Astrocyte of the hippocampus (primary cell): ENCODE results near the gene PTOV1.

ENCODE experiments used
- DNase-seq: peaks from one replicate; pipeline ENCODE4 v3.0.0; 2011; ENCODE audit warnings: low read depth, low spot score

PTOV1 gene

DNA sequence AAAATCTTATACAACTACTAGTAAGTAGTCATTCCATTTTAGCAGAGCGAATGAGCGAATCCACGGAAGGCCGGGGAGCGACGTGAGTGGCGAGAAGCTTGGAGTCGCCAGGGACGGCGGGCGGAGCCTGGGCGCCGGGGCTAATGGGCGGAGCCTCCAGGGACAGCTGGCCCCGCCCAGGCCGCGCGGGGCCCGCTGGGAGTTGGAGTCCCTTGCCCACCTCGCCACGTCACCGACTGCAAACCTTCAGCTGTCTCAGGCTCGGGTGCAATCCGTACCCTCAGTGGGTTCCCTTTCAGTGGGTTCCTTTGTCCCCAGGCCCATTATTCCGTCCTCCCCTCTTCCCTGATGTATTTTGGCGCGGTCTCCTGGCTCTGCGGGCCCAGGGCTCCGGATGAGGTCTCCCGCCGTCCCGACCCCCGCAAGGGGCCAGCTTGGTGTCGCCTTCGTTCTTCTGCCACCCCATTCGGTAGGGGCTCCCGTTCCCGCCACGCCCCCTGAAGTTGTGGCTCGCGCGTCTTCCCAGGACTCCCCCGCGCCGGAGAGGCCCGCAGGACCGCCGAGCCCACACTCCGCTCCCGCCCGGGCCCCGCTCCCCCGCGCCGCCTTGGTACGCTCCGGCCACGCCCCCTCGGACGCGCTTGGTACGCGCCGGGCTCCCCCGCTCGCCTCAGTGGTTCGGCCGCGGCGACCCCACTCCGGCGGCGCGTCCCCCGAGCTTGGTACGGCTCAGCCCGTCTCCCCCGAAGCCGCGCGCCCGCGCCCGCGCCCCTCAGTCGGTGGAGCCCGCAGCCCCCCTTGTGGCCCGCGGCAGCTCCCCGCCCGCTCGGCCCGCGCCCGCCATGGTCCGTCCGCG is at the start of gene PTOV1:
PTOV1 (plus strand) TSS at position 673 of the 856 bp plus-strand sequence.
- DNase-seq, result peak; percentile 96

DNA sequence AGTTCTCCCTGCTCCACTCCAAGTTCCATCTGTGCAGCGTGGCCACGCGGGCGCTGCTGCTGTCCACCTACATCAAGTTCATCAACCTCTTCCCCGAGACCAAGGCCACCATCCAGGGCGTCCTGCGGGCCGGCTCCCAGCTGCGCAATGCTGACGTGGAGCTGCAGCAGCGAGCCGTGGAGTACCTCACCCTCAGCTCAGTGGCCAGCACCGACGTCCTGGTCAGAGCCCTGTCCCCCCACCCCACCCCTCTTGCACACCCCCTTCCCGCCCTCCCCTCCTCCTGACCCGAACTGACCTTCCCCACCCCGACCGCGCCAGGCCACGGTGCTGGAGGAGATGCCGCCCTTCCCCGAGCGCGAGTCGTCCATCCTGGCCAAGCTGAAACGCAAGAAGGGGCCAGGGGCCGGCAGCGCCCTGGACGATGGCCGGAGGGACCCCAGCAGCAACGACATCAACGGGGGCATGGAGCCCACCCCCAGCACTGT is 49.5 kb upstream of the PTOV1 start:
- no peak for DNase-seq

DNA sequence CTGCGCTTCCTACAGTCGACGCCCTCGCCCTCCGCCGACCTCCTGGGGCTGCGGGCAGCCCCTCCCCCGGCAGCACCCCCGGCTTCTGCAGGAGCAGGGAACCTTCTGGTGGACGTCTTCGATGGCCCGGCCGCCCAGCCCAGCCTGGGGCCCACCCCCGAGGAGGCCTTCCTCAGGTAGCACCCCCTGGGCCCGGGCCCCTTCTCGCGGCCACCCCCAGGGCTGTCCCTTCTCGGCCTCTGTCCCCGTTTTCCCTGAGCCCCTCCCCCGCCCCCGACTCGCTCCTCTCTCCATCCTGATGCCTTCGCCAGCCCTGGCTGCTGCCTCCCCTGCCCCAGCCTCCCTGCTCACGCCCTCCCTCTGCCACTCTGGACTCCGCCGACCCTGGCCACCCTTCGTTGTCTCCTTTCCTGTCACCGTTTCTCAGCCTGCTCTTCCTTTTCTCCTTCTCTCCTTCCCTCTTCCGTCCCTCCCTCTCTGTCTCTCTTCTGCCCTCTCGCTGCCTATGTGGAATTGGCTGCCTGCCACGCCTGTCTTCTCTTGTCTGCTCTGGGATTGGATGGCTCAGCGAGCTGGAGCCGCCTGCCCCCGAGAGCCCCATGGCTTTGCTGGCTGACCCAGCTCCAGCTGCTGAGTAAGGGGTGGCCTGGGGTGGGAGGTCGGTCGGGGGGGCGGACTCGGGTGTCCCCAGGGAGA is 48.8 kb upstream of the PTOV1 start:
- DNase-seq, result peak; percentile 95

DNA sequence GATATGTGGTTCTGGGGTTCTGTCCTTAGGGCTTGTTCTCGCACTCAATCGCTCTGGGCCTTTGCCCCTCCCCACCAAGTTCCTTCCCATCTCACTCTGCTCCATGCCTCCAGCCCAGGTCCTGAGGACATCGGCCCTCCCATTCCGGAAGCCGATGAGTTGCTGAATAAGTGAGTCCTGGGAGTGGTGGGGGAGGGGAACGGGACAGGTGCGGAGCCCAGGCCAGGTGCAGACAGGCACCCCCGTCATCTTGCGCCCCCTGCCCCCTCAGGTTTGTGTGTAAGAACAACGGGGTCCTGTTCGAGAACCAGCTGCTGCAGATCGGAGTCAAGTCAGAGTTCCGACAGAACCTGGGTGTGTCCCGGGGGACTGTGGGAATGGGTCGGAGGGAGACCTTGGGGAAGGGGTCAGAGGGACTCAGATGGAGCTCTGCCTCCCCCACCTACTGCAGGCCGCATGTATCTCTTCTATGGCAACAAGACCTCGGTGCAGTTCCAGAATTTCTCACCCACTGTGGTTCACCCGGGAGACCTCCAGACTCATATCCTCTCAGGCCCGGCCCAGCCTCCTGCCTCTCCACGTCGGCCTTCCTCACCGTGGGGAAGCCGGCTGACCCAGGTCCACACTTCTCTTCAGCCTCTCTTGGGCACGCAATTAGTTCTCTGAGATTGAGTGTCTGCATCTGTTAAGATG is 48.0 kb upstream of the PTOV1 start:
- no peak for DNase-seq

DNA sequence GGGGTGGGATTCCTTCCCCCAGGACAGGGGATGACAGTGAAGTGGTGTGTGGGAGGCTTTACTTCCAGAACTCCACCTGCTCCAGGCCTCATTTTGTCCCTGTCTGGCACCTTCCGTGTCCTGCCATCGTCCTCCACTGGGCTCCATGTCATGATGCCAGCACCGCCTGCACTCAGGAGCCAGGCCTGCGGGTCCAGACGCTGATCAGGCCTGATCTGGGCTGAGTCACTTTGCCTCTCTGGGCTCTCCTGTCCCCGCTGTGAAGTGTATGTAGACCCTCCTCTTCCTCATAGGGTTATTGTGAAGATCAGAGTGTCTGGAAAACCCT is 47.5 kb upstream of the PTOV1 start:
- DNase-seq, result no peak

DNA sequence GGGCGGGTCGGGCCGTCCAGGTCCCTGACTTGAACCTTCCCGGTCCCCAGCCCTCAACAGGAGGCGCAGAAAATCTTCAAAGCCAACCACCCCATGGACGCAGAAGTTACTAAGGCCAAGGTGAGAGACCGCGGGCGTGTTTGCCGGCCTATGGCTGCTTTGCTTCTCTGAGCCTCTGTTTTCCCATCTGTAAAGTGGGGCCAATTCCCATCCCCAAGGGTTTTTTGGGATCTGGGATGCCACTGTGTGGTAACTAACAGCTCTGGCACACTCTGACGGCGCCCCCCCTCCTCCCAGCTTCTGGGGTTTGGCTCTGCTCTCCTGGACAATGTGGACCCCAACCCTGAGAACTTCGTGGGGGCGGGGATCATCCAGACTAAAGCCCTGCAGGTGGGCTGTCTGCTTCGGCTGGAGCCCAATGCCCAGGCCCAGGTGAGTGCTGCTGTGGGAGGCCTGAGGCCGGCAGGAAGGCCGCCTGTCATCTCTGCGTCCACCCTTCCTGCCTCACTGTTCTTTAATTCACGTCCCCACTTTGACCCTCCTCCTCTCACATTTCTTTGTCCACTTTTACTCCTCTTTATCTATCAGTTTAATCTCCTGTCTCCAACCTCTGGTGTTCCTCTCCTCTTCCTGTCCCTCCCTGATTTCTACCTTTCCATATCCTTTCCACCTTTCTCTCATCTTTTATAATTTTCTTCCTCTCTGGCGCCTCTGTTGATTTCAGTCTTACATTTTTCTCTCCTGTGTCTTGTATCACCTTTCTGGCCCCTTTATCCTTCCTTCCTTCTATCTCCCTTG is 44.9 kb upstream of the PTOV1 start:
- no peak for DNase-seq

DNA sequence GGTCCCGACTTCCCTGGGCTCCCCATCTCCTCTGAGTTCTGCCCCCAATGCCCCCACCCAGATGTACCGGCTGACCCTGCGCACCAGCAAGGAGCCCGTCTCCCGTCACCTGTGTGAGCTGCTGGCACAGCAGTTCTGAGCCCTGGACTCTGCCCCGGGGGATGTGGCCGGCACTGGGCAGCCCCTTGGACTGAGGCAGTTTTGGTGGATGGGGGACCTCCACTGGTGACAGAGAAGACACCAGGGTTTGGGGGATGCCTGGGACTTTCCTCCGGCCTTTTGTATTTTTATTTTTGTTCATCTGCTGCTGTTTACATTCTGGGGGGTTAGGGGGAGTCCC is 44.4 kb upstream of the PTOV1 start:
- no peak for DNase-seq

DNA sequence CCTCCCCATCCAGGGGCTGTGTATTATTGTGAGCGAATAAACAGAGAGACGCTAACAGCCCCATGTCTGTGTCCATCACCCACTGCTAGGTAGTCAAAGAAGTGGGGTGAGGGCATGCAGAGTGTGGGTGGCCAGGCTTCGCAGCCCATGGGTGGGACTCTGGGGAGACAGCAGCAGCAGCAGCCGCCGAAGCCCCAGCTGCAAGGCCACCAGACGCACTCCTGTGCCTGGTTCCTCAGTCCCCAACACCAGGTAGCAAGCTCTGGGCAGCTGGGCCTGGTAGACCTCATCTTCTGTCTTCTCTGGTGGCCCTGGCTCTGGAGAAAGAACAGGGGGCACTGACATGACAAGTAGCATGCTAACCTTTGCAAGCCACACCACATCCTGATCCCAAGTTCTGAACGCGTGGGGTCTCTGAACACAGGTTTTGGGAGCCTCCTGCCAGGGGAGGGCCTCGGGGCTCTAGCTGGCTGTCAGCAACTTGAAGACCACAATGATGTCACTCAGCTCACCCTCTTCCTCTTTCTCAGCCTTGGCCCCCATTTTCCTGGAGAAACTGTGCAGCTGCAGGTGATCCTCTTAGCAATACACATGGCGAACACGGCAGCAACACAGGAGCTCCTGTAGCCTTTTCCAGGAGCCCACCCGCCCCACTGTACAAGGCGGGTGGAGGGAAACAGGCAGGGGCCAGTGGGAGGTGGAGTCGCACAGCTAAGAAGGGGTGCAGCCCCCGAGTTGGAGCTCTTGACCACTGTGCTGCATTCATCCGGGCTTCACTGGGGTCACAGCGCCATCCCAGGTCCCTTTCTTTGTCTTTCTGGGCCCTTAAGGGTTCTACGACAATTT is 43.7 kb upstream of the PTOV1 start:
- DNase-seq, result no peak

DNA sequence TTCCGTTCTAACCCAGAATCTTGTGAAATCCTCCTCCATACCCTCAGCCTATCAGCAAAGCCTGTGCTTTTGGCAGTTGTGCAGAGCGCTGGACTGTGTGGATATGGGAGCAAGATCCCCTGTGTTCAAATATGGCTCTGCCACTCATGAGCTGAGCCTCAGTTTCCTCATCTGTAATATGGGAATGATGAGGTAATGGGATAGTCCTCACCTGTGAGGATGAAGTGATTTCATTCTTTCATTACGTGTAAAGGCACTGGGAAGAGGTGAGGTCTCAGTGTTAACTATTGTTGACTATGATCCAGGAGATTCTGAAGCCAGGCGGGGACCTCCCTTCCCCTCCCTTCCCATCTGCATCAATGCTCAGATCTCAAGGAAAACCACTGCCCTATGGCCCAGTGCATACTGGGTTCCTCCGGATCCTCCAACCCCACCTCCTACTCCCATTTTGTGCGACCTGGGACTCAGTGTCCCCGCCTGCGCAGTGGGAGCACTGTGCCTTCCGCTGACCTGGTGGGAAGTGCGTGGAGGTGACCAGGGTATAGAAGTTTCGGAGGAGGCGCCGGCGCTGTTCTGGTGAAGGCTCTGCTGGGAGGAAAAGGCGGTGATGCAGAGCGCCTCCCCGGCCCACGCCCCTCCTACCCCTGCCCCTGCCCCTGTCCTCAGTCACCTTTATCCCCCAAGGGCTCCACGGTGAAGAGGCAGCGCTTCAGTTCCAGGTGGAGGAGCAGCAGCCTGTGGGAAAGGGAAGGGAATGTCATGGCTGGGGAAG is 42.9 kb upstream of the PTOV1 start:
- DNase-seq, result no peak

DNA sequence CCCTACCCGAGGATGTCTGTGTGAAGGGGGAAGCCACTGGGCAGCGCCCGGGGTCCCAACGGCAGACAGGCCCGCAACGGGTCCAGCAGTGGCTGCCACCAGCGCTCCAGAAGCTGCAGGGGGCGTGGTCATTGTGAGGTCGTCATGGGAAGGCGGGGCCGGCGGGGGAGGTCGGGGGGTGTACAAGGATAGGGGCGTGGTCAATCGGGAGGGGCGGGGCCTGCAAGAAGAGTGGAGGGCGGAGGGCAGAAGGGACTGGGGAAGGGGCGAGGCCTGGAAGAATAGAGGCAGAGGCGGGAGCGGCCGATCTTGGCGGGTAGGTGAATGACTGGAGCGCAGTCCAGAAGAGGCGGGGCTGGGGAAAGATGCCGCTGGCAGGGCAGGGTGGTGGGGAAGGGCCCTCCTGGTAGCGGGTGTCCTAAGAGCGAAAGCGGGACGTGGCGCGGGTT is 42.2 kb upstream of the PTOV1 start:
- peak; percentile 94 for DNase-seq

DNA sequence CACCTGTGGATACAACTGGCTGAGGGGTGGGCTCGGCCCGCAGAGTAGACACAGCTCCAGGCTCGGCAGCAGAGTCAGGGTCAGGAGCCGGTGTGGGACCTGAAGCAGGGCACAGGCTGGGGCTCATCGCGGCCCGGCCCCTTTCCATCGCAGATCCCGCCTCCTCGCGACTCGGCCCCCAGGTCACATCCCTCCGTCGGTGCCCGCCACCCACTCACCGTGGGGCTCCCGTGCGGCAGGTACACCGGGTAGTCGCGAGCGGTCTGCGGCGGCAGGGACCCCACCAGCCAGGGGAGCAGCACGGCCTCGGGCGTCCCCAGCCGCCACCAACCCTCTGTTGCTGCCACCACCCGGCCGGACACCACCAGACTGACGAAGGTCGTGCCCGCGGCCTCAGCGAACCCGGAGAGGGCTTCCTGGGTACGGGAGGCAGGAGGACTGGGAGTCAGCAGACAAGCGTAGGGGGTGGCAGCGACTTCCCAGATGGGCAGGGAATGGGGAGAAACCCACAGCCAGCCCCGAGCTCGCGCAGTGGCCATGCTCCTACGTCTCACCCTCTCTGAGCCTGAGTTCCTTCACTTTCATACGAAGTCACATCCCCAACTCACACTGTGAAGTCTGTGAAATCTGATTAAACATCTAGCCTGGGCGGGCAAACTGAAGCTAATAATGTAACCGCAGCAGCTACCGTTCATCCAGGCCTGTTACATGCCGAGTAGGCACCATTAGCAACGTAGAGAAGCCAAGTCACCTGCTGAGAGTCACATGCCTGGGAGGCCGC is 41.6 kb upstream of the PTOV1 start:
- DNase-seq, result peak; percentile 56

DNA sequence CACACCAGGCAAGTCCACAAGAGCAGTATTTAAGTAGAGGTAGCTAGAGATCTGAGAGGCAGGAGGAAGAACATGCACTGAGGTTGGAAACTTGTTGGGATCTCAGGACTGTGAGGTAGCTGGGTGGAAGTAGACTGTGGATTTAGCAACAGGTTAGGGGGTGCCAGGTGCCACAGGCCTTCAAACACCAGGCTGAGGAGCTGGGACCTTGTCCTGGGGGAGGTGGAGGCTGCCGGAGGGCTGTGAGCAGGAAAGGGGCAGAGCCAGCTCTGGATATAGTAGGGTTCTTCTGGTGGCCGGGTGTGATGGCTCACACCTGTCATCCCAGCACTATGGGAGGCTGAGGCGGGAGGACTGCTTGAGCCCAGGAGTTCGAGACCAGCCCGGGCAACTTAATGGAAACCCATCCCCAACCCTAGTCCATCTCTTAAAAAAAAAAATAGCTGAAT is 41.0 kb upstream of the PTOV1 start:
- DNase-seq, result no peak

DNA sequence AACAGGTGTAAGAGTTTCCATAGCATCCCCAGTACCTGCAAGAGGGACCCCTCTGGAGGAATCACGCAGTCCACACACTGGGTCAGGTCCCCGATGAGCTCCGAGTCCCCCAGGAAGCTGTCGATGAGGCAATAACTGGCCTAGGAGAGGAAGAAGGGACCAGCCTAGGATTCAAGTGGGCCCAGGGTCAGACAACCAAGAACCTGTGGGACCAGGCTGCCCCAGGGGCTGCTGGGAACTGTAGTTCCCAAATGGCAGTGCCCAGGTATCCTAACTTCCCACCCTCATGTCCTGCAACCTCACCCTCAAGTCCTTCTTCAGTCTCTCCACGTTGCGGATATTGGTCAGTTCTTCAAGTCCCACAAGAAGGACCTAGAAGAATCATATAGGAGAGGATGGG is 39.6 kb upstream of the PTOV1 start:
- DNase-seq, result no peak

DNA sequence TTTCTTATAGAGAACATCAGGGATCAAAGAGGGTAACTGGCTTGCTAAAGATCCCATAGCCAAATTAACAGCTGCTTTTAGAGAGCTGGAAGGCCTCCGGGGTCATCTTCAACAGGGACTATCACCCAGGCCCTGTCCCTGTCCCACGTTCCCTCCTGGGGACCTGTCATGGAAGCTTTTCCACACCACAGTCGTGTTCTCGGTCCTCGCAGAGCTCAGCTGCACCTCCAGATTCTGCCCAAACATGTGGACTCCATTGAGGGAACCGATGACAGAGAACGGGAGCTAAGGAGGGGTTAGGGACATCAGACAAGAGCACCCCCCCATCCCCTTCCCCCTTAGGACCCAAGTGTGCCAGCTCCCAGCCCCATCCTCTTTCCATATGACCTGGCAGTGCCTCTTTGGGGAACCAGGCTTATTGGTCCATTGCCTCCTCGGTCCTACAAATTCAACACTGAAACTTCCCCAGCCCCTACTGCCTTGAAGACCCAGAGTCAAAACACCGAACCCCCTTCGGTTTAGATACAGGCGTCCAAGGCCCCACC is 38.4 kb upstream of the PTOV1 start:
- no peak for DNase-seq

DNA sequence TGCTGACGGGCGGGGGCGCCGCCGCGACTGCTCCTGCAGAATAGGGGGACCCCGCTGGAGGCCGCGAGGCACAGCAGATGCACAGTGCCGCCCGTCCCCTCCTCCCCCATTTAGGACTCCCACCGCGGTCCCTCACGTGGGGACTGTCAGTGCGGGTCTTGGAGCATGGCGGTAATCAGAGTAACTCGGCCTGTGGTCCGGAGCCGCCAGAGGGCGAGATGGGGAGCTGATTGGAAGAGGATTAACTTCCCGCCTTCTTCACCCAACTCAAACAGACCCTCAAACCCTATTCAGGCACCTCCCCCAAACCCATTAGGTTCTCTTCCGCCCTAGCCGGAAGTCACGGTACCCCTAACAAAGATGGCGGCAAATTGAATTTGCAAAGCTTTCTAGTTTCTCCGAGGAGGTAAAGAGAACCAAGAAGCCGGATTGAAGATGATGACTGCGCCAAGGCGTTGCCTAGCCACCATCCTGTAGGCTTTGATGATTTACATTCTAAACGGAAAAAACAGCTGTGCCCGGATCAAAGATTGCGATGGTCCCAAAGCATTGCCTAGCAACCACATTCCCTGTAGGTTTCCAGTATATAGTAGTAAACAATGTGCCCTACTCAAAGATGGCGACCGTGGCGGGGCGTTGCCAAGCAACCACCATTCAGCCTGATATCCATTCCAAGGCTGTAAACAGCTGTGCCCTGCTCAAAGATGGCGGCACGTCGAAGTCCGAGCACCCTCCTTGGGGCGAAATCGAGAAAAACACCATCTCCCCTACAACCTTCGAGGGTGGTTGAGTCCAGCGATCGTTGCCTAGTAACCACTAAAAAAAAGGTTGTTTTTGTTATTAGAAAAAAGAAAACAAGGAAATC is 37.7 kb upstream of the PTOV1 start, which contains the start of gene FUZ:
FUZ (minus strand) TSS at position 296 of the 865 bp plus-strand sequence; CDS start at position 110, 186 bp downstream.
- DNase-seq, result peak; percentile 99

DNA sequence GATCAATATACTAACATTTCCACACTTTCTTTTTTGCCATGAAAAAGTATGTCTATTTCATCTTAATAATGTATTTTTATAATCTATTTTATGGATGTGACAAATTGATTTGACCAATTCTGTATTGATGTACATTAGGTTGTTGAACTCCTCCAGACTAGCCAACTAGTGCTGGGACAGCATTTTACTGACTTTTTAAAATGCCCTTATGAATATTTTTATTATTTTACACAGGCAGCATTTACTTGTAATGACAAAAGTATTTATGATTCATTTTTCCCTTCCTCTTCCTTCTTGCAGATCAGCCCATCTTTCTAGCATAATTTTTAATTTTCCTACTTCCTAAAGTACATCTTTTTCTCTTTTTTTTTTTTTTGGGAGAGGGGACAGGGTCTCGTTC is 36.9 kb upstream of the PTOV1 start:
- DNase-seq, result no peak

DNA sequence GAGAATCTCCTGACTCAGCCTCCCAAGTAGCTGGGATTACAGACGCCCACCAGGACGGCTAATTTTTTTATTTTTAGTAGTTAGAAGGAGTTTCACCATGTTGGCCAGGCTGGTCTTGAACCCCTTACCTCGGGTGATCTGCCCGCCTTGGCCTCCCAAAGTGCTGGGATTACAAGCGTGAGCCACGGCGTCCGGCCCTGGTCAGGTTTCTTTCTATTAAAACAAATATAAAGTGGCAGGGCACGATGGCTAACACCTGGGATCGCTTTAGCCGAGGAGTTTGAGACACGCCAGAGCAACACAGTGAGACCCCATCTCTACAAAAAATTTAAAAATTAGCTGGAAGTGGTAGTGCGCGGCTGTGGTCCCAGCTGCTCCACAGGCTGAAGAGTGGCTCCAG is 34.4 kb upstream of the PTOV1 start:
- DNase-seq, result no peak
